Rectal smooth muscle tissue (tissue), 1 donor: ENCODE measurements around the gene LDB2.

Experiments
- H3K27ac ChIP-seq: one replicate; pipeline ENCODE4 v1.7.0; 2013; ENCODE audit warnings: low read depth, low read length, inconsistent platforms
- H3K27me3 ChIP-seq: one replicate; pipeline ENCODE4 v1.7.0; 2013; ENCODE audit warnings: low read length; ENCODE audit not compliant: control insufficient read depth, insufficient read depth
- H3K36me3 ChIP-seq: one replicate; pipeline ENCODE4 v1.7.0; 2013; ENCODE audit warnings: low read length; ENCODE audit not compliant: control insufficient read depth, insufficient read depth
- H3K4me1 ChIP-seq: one replicate; pipeline ENCODE4 v1.7.0; 2013; ENCODE audit warnings: low read length; ENCODE audit not compliant: control insufficient read depth, insufficient read depth
- H3K4me3 ChIP-seq: one replicate; pipeline ENCODE4 v1.7.0; 2013; ENCODE audit warnings: low read length
- H3K9ac ChIP-seq: one replicate; pipeline ENCODE4 v1.7.0; 2013; ENCODE audit warnings: low read length

The LDB2 gene

GRCh38 chr4:16503421-16504100, 394.9 kb downstream of the LDB2 start:
- Histone ChIP-seq H3K36me3 (no peaks in the 10 kb centered on the region), H3K4me3 (no peak overlapping the region), H3K4me1 (no peaks in the 10 kb centered on the region), H3K27ac (no peak overlapping the region), H3K9ac (no peak overlapping the region), H3K27me3 (no peaks in the 10 kb centered on the region)

GRCh38 chr4:16498978-16499377, 399.5 kb downstream of the LDB2 start:
- Histone ChIP-seq H3K4me3 (no peak overlapping the region), H3K27ac (no peak overlapping the region), H3K9ac (no peak overlapping the region), H3K4me1 (no peaks in the 10 kb centered on the region), H3K27me3 (no peaks in the 10 kb centered on the region), H3K36me3 (no peaks in the 10 kb centered on the region)

GRCh38 chr4:16496501-16496900, 401.9 kb downstream of the LDB2 start:
- Histone ChIP-seq H3K27me3 (no peaks in the 10 kb centered on the region), H3K36me3 (no peaks in the 10 kb centered on the region), H3K4me3 (no peak overlapping the region), H3K4me1 (no peaks in the 10 kb centered on the region), H3K27ac (no peak overlapping the region), H3K9ac (no peak overlapping the region)

GRCh38 chr4:16492872-16493271, 405.6 kb downstream of the LDB2 start:
- Histone ChIP-seq H3K4me3 (no peak overlapping the region), H3K27me3 (no peaks in the 10 kb centered on the region), H3K36me3 (no peaks in the 10 kb centered on the region), H3K9ac (no peak overlapping the region), H3K27ac (no peak overlapping the region), H3K4me1 (no peaks in the 10 kb centered on the region)

GRCh38 chr4:16489226-16489625, 409.2 kb downstream of the LDB2 start:
- H3K4me3 ChIP-seq = no peak overlapping the region
- H3K27ac ChIP-seq = no peak overlapping the region
- no peaks in the 10 kb centered on the region for H3K4me1 ChIP-seq
- no peak overlapping the region for H3K9ac ChIP-seq
- no peaks in the 10 kb centered on the region for H3K27me3 ChIP-seq
- H3K36me3 ChIP-seq = no peaks in the 10 kb centered on the region

GRCh38 chr4:16488084-16488483, 410.4 kb downstream of the LDB2 start:
- no peak overlapping the region for H3K9ac ChIP-seq
- no peak overlapping the region for H3K27ac ChIP-seq
- no peaks in the 10 kb centered on the region for H3K4me1 ChIP-seq
- H3K36me3 ChIP-seq = no peaks in the 10 kb centered on the region
- H3K4me3 ChIP-seq = no peak overlapping the region
- H3K27me3 ChIP-seq = no peaks in the 10 kb centered on the region

- no peak overlapping the region for H3K9ac ChIP-seq
- no peaks in the 10 kb centered on the region for H3K27me3 ChIP-seq
- no peak overlapping the region for H3K27ac ChIP-seq
- no peak overlapping the region for H3K4me3 ChIP-seq
- no peaks in the 10 kb centered on the region for H3K36me3 ChIP-seq
- H3K4me1 ChIP-seq = no peaks in the 10 kb centered on the region
These were observed 413.7 kb downstream of the LDB2 start for GRCh38 chr4:16484711-16485110.

GRCh38 chr4:16483540-16483939, 414.9 kb downstream of the LDB2 start:
- Histone ChIP-seq H3K4me1 (no peaks in the 10 kb centered on the region), H3K9ac (no peak overlapping the region), H3K27ac (no peak overlapping the region), H3K27me3 (no peaks in the 10 kb centered on the region), H3K36me3 (no peaks in the 10 kb centered on the region), H3K4me3 (no peak overlapping the region)

- H3K27ac ChIP-seq = no peak overlapping the region
- no peak overlapping the region for H3K9ac ChIP-seq
- H3K27me3 ChIP-seq = no peaks in the 10 kb centered on the region
- H3K4me3 ChIP-seq = no peak overlapping the region
- no peaks in the 10 kb centered on the region for H3K36me3 ChIP-seq
- no peaks in the 10 kb centered on the region for H3K4me1 ChIP-seq
These were observed 418.4 kb downstream of the LDB2 start for GRCh38 chr4:16480011-16480410.

- no peak overlapping the region for H3K27ac ChIP-seq
- no peaks in the 10 kb centered on the region for H3K36me3 ChIP-seq
- H3K27me3 ChIP-seq = no peaks in the 10 kb centered on the region
- no peak overlapping the region for H3K9ac ChIP-seq
- H3K4me3 ChIP-seq = no peak overlapping the region
- no peaks in the 10 kb centered on the region for H3K4me1 ChIP-seq
These were observed 425.9 kb downstream of the LDB2 start for GRCh38 chr4:16472537-16472936.

- no peaks in the 10 kb centered on the region for H3K27me3 ChIP-seq
These were observed 431.4 kb downstream of the LDB2 start for GRCh38 chr4:16467061-16467460.

GRCh38 chr4:16466581-16466980, 431.9 kb downstream of the LDB2 start:
- Histone ChIP-seq H3K27me3 (no peaks in the 10 kb centered on the region), H3K36me3 (no peaks in the 10 kb centered on the region), H3K4me1 (no peaks in the 10 kb centered on the region), H3K4me3 (no peak overlapping the region), H3K27ac (no peak overlapping the region), H3K9ac (no peak overlapping the region)

More at GRCh38 chr4:16467061-16467460, 431.4 kb downstream of the LDB2 start:
- H3K9ac ChIP-seq = no peak overlapping the region
- no peak overlapping the region for H3K4me3 ChIP-seq
- no peaks in the 10 kb centered on the region for H3K36me3 ChIP-seq
- H3K4me1 ChIP-seq = no peaks in the 10 kb centered on the region
- no peak overlapping the region for H3K27ac ChIP-seq

- Histone ChIP-seq H3K36me3 (no peaks in the 10 kb centered on the region), H3K4me3 (no peak overlapping the region), H3K27me3 (no peaks in the 10 kb centered on the region), H3K4me1 (no peaks in the 10 kb centered on the region), H3K9ac (no peak overlapping the region), H3K27ac (no peak overlapping the region)
These were observed 433.8 kb downstream of the LDB2 start for GRCh38 chr4:16464651-16465050.
